Right lobe of liver (tissue), 6 donors: ENCODE results near the gene RBM45. TPM values are rescaled to one million over a fixed set of nuclear protein-coding genes. Genes with fewer than 3 reads are reported as not detected.

Source experiments
- ATAC-seq, 4 donors: fragments of 200-7000 bp; cut with Tn5 transposase; one replicate each; pipeline ENCODE4 v1.9.1; 2020; ENCODE audit warnings: mild to moderate bottlenecking in 4 of 4, moderate library complexity in 4 of 4
- DNase-seq, 3 donors: peaks; one replicate each; pipeline ENCODE4 v3.0.0-alpha.2; 2020
- H3K27ac ChIP-seq, 3 donors: fragments of 200-600 bp; one replicate each; pipeline ENCODE4 v1.8.0; 2022
- H3K27me3 ChIP-seq, 2 donors: fragments of 200-600 bp; one replicate each; pipeline ENCODE4 v1.8.0; 2022
- H3K36me3 ChIP-seq, 4 donors: fragments of 200-600 bp; sonication (generic) in 1 of 4; one replicate each; pipeline versions ENCODE4 v1.5.1 to v1.8.0; 2017 to 2022; ENCODE audit warnings: control low read depth in 1 of 4
- H3K4me1 ChIP-seq, 4 donors: fragments of 200-600 bp; sonication (generic) in 1 of 4; one replicate each; pipeline versions ENCODE4 v1.5.1 to v1.8.0; 2017 to 2022; ENCODE audit warnings: control low read depth in 1 of 4
- H3K4me3 ChIP-seq, 3 donors: fragments of 200-600 bp; one replicate each; pipeline ENCODE4 v1.8.0; 2022
- H3K9me3 ChIP-seq, 4 donors: fragments of 200-600 bp; sonication (generic) in 1 of 4; one replicate each; pipeline versions ENCODE4 v1.5.1 to v1.8.0; 2017 to 2022; ENCODE audit warnings: control low read depth in 1 of 4
- CTCF ChIP-seq, 4 donors: fragments of 200-600 bp in 3 of 4; fragments of 450-650 bp in 1 of 4; IDR thresholded peaks; one replicate each; pipeline versions ENCODE4 v1.5.1 to v1.8.0; 2016 to 2022; ENCODE audit warnings: antibody characterized with exemption in 4 of 4, mild to moderate bottlenecking in 2 of 4
- POLR2A ChIP-seq: fragments of 450-650 bp; IDR thresholded peaks from one replicate; pipeline ENCODE4 v1.6.1; 2017; ENCODE audit warnings: antibody characterized with exemption, mild to moderate bottlenecking
- WGBS: methylation state at CpG from one replicate; pipeline ENCODE4 v1.1.6; 2018; ENCODE audit warnings: low coverage, low lambda C conversion rate; ENCODE audit not compliant: insufficient coverage; ENCODE audit errors: missing lambda C conversion rate; 5-methylcytosine and 5-hydroxymethylcytosine counted together
- intact Hi-C, 2 donors: fragments of 100-400 bp; cut with DNase I; formaldehyde crosslinking; loops; one replicate each; pipeline versions ENCODE4 v1.11.2 to v1.14.1; 2022
- total RNA-seq, 6 experiments: library from RNA; depleted of rRNA in 2 of 6; stranded (reverse); fragments of >200 nt in 2 of 6; fragmentation: NEBNext Ultra II Directional in 3 of 6; extraction: Animal tissue kit (Norgen Biotek cat#: 25700) in 3 of 6; gene quantifications; one replicate each; pipeline versions ENCODE4 v1.1.0 to v1.2.4, GENCODE V29; 2016 to 2023
- donor health status: DM: no; HTN: yes; CAD: no.
- donor health status: DM: no; HTN: no; CAD: no.
- donor health status: DM: no; HTN: no; CAD: no.
- donor health status: DM: no; HTN: yes; CAD: no.
- donor health status: DM: no; HTN: yes; CAD: no.

RBM45 gene
- total RNA-seq, 6 experiments from 2014 or later, result 5.1 to 7.4 (median 5.6) TPM

- no peak for ATAC-seq
- H3K27me3 ChIP-seq, result no peaks in the 10 kb centered on the region
- no peak overlapping the region for H3K27ac ChIP-seq
- TF ChIP-seq CTCF (IDR thresholded peaks at IDR 0.05) (no peak), POLR2A (no peak)
- no peak overlapping the region for H3K4me3 ChIP-seq
- WGBS, result 47% methylated on average over 2 of the region's 2 CpGs
- no peaks in the 10 kb centered on the region for H3K36me3 ChIP-seq
- DNase-seq, result no peak
- H3K4me1 ChIP-seq, result no peaks in the 10 kb centered on the region
- intact Hi-C loops, result no loop called here
- no peaks in the 10 kb centered on the region for H3K9me3 ChIP-seq
Measured at GRCh38 chr2:178106053-178106452, 6.2 kb upstream of the RBM45 start.

- no peak for DNase-seq
- ATAC-seq, result no peak
Measured at GRCh38 chr2:178108176-178108575, 4.1 kb upstream of the RBM45 start.

GRCh38 chr2:178109813-178110212 lies 2.4 kb upstream of the RBM45 start:
- 0% methylated on average over 1 of the region's 1 CpG for WGBS
- ATAC-seq (peak in 2 of 4 donors; percentile 16), DNase-seq (no peak)
- Histone ChIP-seq H3K4me3 (no peak overlapping the region), H3K27ac (no peak overlapping the region), H3K4me1 (peaks cover 0 to 7% (median 2%) of the 10 kb centered on the region in 4 donors), H3K9me3 (no peaks in the 10 kb centered on the region), H3K36me3 (no peaks in the 10 kb centered on the region), H3K27me3 (no peaks in the 10 kb centered on the region)
- TF ChIP-seq CTCF (IDR thresholded peaks at IDR 0.05), result peak; percentile 48 to 70 (median 66)
- TF ChIP-seq POLR2A, result no peak
- intact Hi-C loops, result no loop called here

More at GRCh38 chr2:178108176-178108575, 4.1 kb upstream of the RBM45 start:
- Histone ChIP-seq H3K27ac (no peak overlapping the region), H3K9me3 (no peaks in the 10 kb centered on the region), H3K4me3 (no peak overlapping the region), H3K27me3 (no peaks in the 10 kb centered on the region), H3K36me3 (no peaks in the 10 kb centered on the region), H3K4me1 (peaks cover 0 to 3% (median 0%) of the 10 kb centered on the region in 4 donors)
- TF ChIP-seq CTCF (IDR thresholded peaks at IDR 0.05) (no peak), POLR2A (no peak)
- 69% methylated on average over 11 of the region's 21 CpGs for WGBS
- intact Hi-C loops, result no loop called here

- no peaks in the 10 kb centered on the region for H3K27me3 ChIP-seq
- no peak overlapping the region for H3K4me3 ChIP-seq
- no peaks in the 10 kb centered on the region for H3K9me3 ChIP-seq
- no peaks in the 10 kb centered on the region for H3K36me3 ChIP-seq
- intact Hi-C loops, result no loop called here
- no peak overlapping the region for H3K27ac ChIP-seq
- ATAC-seq (no peak), DNase-seq (no peak)
- TF ChIP-seq CTCF (IDR thresholded peaks at IDR 0.05) (no peak), POLR2A (no peak)
- 69% methylated on average over 4 of the region's 4 CpGs for WGBS
- peaks cover 0 to 7% (median 2%) of the 10 kb centered on the region in 4 donors for H3K4me1 ChIP-seq
Measured at GRCh38 chr2:178110681-178111080, 1.6 kb upstream of the RBM45 start.

- intact Hi-C loops, result no loop called here
- H3K27ac ChIP-seq, result no peak overlapping the region
- no peaks in the 10 kb centered on the region for H3K9me3 ChIP-seq
- WGBS, result 88% methylated on average over 1 of the region's 1 CpG
- no peak overlapping the region for H3K4me3 ChIP-seq
- TF ChIP-seq POLR2A, result no peak
- TF ChIP-seq CTCF (IDR thresholded peaks at IDR 0.05), result no peak
- no peak for DNase-seq
- H3K27me3 ChIP-seq, result no peaks in the 10 kb centered on the region
- H3K4me1 ChIP-seq, result peaks cover 0 to 7% (median 2%) of the 10 kb centered on the region in 4 donors
- ATAC-seq, result no peak
- H3K36me3 ChIP-seq, result peaks cover 0 to 6% (median 0%) of the 10 kb centered on the region in 4 donors
Measured at GRCh38 chr2:178111743-178112142, 494 bp upstream of the RBM45 start.
